Brain pericyte (primary cell): ENCODE results near the gene MS4A4A.
A peak's percentile ranks its signal among the peaks of the same experiment; 100 is the strongest.
"Not testable (repeated sequence)": the region's sequence is repeated elsewhere in the genome, so short reads cannot be mapped to it uniquely, and the experiment has no call there.

Experiments
- DNase-seq: peaks from one replicate; pipeline ENCODE4 v3.0.0-alpha.2; 2012; ENCODE audit warnings: low read depth, low spot score

Gene MS4A4A

GRCh38 chr11:60301884-60302283, 21.4 kb downstream of the MS4A4A start:
- DNase-seq, result not testable (repeated sequence)

GRCh38 chr11:60303661-60304060, 23.2 kb downstream of the MS4A4A start:
- DNase-seq, result no peak

- no peak for DNase-seq
Measured at GRCh38 chr11:60305906-60306619, 25.6 kb downstream of the MS4A4A start.

- DNase-seq, result no peak
Measured at GRCh38 chr11:60307507-60308195, 27.2 kb downstream of the MS4A4A start.

- DNase-seq, result no peak
Measured at GRCh38 chr11:60310407-60310998, 30.0 kb downstream of the MS4A4A start.

GRCh38 chr11:60314635-60315321, 34.3 kb downstream of the MS4A4A start:
- DNase-seq, result no peak

- DNase-seq, result no peak
Measured at GRCh38 chr11:60315871-60316270, 35.4 kb downstream of the MS4A4A start.

GRCh38 chr11:60316317-60316716, 35.9 kb downstream of the MS4A4A start:
- no peak for DNase-seq

GRCh38 chr11:60318726-60319125, 38.3 kb downstream of the MS4A4A start:
- no peak for DNase-seq

- no peak for DNase-seq
Measured at GRCh38 chr11:60321051-60321450, 40.6 kb downstream of the MS4A4A start.

- no peak for DNase-seq
Measured at GRCh38 chr11:60326955-60327354, 46.5 kb downstream of the MS4A4A start, which contains the start of gene MS4A6E. Gene MS4A6E (plus strand): TSS chr11:60327255. CDS start chr11:60334896, 7,641 bp downstream.

- no peak for DNase-seq
Measured at GRCh38 chr11:60328460-60328859, 48.0 kb downstream of the MS4A4A start.

- no peak for DNase-seq
Measured at GRCh38 chr11:60332846-60333245, 52.4 kb downstream of the MS4A4A start.

- peak; percentile 25 for DNase-seq
Measured at GRCh38 chr11:60334005-60334620, 53.6 kb downstream of the MS4A4A start.

- no peak for DNase-seq
Measured at GRCh38 chr11:60336767-60337391, 56.4 kb downstream of the MS4A4A start.

GRCh38 chr11:60338053-60338452, 57.6 kb downstream of the MS4A4A start:
- no peak for DNase-seq

- DNase-seq, result no peak
Measured at GRCh38 chr11:60339356-60339755, 58.9 kb downstream of the MS4A4A start.

GRCh38 chr11:60343094-60343704, 62.7 kb downstream of the MS4A4A start:
- DNase-seq, result no peak

GRCh38 chr11:60344146-60344545, 63.7 kb downstream of the MS4A4A start:
- no peak for DNase-seq

GRCh38 chr11:60345489-60345888, 65.0 kb downstream of the MS4A4A start:
- DNase-seq, result no peak
